Globus pallidus (tissue), 1 donor: ENCODE data around the gene GPR137C.

Experiments
- DNase-seq: peaks from one replicate; pipeline ENCODE4 v3.0.0-alpha.2; 2015; ENCODE audit warnings: low spot score

Gene GPR137C

DNA sequence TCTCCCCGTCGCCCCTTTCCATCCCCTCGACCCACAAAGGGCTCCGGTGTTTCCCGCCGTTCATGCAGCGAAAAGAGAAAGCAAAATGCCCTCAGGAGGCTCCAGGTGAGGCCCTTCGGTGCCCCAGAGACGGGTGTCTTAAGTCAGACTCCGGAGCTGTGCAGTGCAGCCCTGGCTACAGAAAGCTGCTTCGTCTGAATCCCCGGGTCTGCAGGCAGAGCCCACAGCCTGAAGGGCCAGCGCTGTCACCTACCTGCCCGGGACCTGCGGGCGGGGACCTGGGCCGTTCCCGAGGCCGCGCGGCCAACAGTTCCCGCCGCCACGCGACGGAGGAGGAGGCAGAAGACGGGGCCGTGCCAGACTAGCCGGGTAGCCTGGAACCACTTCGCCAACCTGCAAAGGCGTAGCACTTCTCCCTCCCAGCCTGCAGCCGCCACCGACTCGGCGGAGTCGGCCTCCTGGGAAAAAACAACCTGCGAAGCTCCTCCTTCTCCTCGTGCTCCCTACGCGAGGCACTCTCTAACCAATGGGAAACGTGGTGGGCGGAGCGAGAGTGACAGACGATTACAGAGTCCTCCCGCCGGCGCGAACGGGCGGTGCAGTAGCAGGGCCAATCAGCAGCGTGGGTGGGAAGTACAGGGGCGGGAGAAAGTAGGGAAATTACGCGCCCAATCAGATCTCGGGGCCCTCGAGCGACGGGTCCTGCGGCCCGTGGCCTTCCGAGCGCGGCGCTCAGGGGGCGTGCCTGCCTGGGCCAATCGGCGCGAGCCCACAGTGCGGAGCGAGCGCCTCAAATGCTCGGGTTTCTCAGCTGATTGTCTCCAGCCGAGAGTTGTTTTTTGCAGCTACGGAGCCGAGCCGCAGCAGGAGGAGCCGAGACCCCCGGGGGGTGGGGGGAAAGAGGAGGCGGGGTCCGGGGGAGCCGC, at the start of gene GPR137C, which contains the start of gene TXNDC16:
TSS of gene GPR137C (plus strand) at position 774 of the 926 bp plus-strand sequence. CDS start 312 bp downstream, outside the sequence.
TSS of gene TXNDC16 (minus strand) at position 443 of the 926 bp plus-strand sequence. CDS start 8,948 bp downstream, outside the sequence.
- DNase-seq: peak; percentile 100

- DNase-seq: no peak
Observed at GRCh38 chr14:52513249-52513648, 39.4 kb upstream of the GPR137C start.

DNA sequence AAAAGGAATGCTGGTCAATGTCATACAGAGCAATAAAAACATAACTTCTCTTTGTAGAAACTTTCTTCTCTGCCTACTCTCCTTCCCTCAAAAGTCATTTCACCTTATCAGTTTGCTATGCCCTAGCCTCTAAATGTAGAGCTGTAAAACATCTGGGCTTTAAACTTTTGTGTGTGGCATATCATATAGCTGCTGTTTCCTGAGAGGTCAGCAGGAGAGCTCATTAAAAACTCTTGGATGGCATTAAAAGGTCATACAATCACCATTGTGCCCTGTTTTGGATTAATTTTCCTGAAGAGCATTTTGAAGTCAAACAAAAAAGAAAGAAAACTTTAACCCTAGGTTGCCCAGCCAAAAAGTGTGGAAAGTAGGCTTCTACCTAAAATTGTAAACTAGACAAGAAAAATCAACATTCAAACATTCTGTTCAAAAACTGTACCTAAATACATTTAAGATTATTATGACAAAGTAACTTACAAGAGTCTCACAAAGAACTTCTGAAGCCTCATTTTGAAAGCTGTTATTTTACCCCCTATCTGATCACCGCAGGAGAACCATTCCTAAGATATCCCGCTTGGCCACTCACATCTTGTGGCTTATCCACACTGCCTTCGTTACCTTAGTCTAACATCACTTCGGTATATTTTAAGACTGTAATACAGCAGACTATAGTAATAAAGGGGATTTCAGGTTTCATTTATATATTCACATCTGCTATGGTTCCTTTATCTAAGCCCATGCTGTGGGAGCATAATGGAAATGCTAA, 38.4 kb upstream of the GPR137C start:
- no peak for DNase-seq

- no peak for DNase-seq
Observed at GRCh38 chr14:52522033-52522432, 30.6 kb upstream of the GPR137C start.

- no peak for DNase-seq
Observed at GRCh38 chr14:52522581-52523345, 29.9 kb upstream of the GPR137C start.

- DNase-seq: no peak
Observed at GRCh38 chr14:52527052-52527451, 25.6 kb upstream of the GPR137C start.

GRCh38 chr14:52531481-52531880, 21.2 kb upstream of the GPR137C start:
- no peak for DNase-seq

- DNase-seq: no peak
Observed at GRCh38 chr14:52536269-52536668, 16.4 kb upstream of the GPR137C start.

GRCh38 chr14:52538623-52539022, 14.0 kb upstream of the GPR137C start:
- peak; percentile 14 for DNase-seq

GRCh38 chr14:52545584-52546317, 6.9 kb upstream of the GPR137C start:
- DNase-seq: no peak

- no peak for DNase-seq
Observed at GRCh38 chr14:52546318-52546670, 6.3 kb upstream of the GPR137C start.

GRCh38 chr14:52547027-52547426, 5.6 kb upstream of the GPR137C start:
- no peak for DNase-seq

DNA sequence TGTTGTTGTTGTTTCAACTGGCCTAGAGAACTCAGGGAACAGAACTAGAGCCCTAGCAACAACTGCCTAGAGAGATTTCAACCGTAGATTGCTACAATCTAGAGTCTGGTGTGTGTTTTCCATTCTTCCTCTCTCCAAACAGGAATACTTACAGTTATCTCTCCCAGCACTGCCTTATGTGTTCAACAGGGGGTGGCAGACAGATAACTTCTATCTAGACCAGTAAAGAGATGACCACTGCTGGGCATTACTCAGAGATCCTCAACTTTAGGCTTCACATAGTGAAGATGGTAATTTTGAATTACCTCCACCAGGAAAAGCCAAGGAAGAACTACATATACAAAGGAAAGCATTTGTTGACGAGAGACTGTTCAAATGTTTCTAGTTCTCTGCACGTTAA, 5.1 kb upstream of the GPR137C start:
- DNase-seq: no peak

DNA sequence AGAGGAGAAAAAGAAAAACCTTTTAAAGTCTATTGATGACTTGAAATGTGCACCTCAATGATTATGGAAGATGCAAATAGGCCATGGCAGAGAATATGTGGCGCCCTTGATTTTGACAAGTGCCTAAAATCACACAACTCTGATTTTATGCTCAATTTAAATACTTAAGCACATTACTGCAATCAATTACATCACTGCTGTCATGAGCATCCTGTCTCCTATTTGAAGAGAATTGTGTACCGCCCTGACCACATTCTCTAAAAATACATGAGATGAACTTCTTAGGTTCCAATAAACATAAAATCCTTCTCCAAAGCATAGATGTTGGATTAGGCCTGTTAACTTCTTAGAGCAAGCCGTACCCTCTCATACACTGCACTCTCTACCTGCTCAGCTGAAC, 2.0 kb upstream of the GPR137C start:
- DNase-seq: no peak

- no peak for DNase-seq
Observed at GRCh38 chr14:52551205-52551604, 1.4 kb upstream of the GPR137C start.

DNA sequence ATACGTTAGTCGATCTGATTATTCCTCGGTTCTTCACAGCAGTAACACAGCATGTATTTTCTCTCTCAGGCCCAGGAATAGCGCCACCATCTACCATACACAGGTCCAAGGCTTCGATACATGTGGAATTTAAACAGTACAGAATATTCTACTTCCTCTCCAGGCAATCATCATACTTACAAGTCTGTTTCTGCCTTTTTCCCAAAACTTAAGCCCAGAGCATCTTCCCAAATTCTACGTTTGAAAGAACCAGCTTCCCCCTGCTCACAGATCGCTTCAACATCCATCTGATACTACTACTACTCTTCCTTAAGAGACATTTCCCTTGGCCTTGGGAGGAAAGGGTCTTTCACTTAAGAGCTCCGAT, 957 bp upstream of the GPR137C start:
- DNase-seq: peak; percentile 53

DNA sequence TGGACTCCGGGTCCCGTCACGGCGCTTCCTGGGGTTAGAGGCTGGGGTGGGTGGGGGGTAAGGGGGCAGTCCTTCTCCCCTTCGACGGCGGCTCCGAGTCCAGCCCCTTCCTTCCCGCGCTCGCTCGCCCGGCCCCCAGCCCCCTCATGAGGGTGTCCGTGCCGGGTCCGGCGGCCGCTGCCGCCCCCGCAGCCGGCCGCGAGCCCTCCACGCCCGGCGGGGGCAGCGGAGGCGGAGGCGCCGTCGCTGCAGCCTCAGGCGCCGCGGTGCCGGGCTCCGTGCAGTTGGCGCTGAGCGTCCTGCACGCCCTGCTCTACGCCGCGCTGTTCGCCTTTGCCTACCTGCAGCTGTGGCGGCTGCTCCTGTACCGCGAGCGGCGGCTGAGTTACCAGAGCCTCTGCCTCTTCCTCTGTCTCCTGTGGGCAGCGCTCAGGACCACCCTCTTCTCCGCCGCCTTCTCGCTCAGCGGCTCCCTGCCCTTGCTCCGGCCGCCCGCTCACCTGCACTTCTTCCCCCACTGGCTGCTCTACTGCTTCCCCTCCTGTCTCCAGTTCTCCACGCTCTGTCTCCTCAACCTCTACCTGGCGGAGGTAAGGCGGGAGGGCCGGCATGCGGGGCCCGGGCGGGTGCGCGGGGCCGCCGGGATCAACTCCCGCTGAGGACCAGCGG, 500 bp downstream of the GPR137C start:
- DNase-seq: peak; percentile 11

GRCh38 chr14:52553671-52554575, 1.3 kb downstream of the GPR137C start:
- peak; percentile 85 for DNase-seq

GRCh38 chr14:52558688-52559087, 6.1 kb downstream of the GPR137C start:
- no peak for DNase-seq

GRCh38 chr14:52563120-52563519, 10.5 kb downstream of the GPR137C start:
- DNase-seq: no peak
